Measurements from ENCODE around the gene RNF217. TPM values are rescaled to one million over a fixed set of nuclear protein-coding genes. Genes with fewer than 3 reads are reported as not detected.
"Not testable (repeated sequence)": the region's sequence is repeated elsewhere in the genome, so short reads cannot be mapped to it uniquely, and the experiment has no call there.

RNF217 gene
- total RNA-seq, 1 donor from 2014 or later: 14.1 TPM

DNA sequence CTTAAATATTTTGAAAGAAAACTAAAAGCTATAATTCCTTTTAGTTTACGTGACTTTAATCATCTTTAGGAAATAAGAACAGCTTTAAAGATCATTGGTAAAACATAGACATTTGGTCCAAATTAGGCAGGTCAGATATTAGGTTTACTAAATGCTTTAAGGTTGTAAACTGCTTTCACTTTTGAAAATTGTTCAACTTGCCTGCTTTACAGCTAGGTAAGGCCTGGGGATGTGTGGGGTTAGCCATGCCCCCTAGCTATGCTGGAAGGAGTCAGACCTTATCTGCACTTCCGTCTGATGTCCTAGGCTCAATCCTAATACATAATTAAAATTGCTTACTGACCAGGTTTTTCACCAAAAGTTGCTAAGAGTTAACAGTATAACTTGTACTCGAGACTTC is 160.8 kb downstream of the RNF217 start:
- intact Hi-C loops (cut with micrococcal nuclease): no loop called here
- Histone ChIP-seq H3K27ac (replicated peaks) (no peak overlapping the region), H3K27me3 (ENCODE audit: low read depth) (no peaks in the 10 kb centered on the region), H3K36me3 (no peaks in the 10 kb centered on the region), H3K4me3 (no peak overlapping the region), H3K4me1 (no peaks in the 10 kb centered on the region), H3K9me3 (replicated peaks) (peaks cover 6% of the 10 kb centered on the region)
- DNase-seq: no peak
- TF ChIP-seq, protein P1, sequence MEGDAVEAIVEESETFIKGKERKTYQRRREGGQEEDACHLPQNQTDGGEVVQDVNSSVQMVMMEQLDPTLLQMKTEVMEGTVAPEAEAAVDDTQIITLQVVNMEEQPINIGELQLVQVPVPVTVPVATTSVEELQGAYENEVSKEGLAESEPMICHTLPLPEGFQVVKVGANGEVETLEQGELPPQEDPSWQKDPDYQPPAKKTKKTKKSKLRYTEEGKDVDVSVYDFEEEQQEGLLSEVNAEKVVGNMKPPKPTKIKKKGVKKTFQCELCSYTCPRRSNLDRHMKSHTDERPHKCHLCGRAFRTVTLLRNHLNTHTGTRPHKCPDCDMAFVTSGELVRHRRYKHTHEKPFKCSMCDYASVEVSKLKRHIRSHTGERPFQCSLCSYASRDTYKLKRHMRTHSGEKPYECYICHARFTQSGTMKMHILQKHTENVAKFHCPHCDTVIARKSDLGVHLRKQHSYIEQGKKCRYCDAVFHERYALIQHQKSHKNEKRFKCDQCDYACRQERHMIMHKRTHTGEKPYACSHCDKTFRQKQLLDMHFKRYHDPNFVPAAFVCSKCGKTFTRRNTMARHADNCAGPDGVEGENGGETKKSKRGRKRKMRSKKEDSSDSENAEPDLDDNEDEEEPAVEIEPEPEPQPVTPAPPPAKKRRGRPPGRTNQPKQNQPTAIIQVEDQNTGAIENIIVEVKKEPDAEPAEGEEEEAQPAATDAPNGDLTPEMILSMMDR (IDR thresholded peaks at IDR 0.05; ENCODE audit: borderline replicate concordance): no peak

DNA sequence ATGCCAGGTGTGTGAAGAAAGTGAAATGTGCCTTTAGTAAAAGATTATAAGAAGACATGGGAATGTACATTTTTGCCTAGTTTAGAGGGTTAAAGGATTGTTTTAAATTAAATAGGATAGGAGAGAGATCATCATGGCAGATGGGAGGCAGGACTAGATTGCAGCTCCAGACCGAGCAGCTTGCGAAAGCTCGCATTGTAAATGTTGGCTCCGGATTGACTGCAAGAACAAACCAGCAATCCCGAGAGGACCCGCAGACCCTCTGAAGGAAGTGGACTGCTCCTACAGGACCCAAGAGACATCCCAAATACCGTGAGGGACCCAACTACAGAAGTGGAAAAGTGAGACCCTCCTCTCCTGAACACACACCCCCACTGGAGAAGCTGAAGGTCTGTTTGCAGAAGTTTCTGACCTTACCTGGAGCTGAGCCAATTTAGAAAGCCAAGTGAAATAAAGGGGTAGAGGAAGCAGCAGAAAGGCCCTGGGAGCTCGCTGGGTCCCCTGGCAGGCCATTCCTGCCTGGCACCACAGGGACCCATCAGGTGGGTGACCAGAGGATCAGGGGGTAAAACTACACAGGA is 161.3 kb downstream of the RNF217 start:
- no peak for DNase-seq
- Histone ChIP-seq H3K9me3 (replicated peaks) (peaks cover 6% of the 10 kb centered on the region), H3K27me3 (ENCODE audit: low read depth) (no peaks in the 10 kb centered on the region), H3K27ac (replicated peaks) (no peak overlapping the region), H3K4me3 (no peak overlapping the region), H3K36me3 (no peaks in the 10 kb centered on the region), H3K4me1 (no peaks in the 10 kb centered on the region)
- TF ChIP-seq, protein P1 (IDR thresholded peaks at IDR 0.05; ENCODE audit: borderline replicate concordance): no peak
- intact Hi-C loops (cut with micrococcal nuclease): no loop called here

DNA sequence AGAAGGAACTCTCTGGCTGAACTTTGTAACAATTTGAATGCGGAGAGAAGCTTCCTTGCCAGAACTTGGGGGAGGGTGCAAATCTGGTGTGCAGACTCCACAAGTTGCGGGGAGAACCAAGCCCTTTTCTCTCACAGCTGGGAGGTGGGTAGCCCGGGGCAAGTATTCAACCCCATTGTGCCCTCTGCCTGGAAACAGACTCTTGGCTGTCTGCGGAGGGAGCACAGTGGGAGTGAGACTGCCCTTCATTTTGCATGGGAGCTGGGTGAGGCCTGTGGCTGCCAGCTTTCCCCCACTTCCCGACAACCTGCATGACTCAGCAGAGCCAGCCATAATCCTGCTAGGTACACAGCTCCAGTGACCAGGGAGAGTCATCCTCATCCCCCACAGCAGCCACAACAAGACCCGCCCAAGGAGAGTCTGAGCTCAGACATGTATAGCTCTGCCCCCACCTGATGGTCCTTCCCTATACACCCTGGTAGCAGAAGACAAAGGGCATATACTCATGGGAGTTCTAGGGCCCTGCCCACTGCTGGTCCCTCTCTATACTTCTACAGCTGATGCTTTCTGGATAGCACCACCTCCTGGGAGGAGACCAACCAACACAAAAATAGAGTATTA is 161.9 kb downstream of the RNF217 start:
- H3K9me3 ChIP-seq (replicated peaks): peaks cover 6% of the 10 kb centered on the region
- intact Hi-C loops (cut with micrococcal nuclease): no loop called here
- TF ChIP-seq, protein P1 (IDR thresholded peaks at IDR 0.05; ENCODE audit: borderline replicate concordance): no peak
- no peaks in the 10 kb centered on the region for H3K36me3 ChIP-seq
- DNase-seq: no peak
- H3K27me3 ChIP-seq (ENCODE audit: low read depth): no peaks in the 10 kb centered on the region
- no peak overlapping the region for H3K27ac ChIP-seq (replicated peaks)
- no peaks in the 10 kb centered on the region for H3K4me1 ChIP-seq
- no peak overlapping the region for H3K4me3 ChIP-seq

DNA sequence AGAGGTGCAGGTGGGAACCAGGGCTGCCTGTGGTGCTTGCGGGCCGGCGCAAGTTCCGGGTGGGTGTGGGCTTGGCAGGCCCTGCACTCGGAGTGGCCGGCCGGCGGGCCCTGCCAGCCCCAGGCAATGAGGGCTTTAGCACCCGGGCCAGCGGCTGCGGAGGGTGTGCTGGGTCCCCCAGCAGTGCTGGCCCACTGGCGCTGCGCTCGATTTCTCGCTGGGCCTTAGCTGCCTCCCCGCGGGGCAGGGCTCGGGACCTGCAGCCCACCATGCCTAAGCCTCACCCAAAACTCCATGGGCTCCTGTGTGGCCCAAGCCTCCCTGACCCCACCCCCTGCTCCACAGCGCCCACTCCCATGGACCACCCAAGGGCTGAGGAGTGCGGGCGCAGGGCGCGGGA is 163.6 kb downstream of the RNF217 start:
- H3K4me3 ChIP-seq; H3K9me3 ChIP-seq (replicated peaks); H3K4me1 ChIP-seq; H3K27ac ChIP-seq (replicated peaks); DNase-seq; H3K27me3 ChIP-seq (ENCODE audit: low read depth); intact Hi-C loops (cut with micrococcal nuclease); H3K36me3 ChIP-seq: not testable (repeated sequence)

DNA sequence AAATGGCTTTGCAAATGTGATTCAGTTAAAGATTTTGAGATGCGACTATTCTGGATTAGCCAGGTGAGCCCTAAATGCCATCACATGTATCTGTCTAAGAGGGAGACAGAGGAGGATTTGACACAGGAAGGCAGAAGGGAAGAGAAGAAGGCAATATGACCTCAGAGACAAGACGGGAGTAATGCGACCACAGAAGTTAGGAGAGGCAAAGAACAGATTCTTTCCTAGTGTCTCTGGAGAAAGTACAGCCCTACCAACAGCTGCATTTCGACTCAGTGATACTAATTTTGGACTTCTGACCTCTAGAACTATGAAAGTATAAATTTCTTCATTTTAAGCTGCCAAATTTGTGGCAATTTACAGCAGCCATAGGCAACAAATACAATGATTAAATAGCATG is 167.1 kb downstream of the RNF217 start:
- TF ChIP-seq, protein P1 (IDR thresholded peaks at IDR 0.05; ENCODE audit: borderline replicate concordance): no peak

DNA sequence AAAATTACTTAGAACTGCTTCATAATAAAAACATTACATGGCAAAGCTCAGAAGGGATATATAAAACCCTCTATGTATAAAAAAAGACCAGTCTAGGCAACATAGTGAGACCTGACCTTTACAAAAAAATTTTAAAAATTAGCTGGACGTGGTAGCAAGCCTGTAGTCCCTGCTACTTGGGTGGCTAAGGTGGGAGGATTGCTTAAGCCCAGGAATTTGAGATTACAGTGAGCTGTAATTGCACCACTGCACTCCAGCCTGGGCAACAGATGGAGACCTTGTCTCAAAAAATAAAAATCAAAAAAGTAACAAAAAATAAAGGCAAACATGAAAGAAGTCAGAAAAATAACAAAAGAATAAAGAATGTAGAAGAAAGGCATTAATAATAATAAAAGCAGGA is 169.8 kb downstream of the RNF217 start:
- H3K4me1 ChIP-seq: no peaks in the 10 kb centered on the region
- H3K9me3 ChIP-seq (replicated peaks): peaks cover 2% of the 10 kb centered on the region
- no peak overlapping the region for H3K27ac ChIP-seq (replicated peaks)
- H3K36me3 ChIP-seq: no peaks in the 10 kb centered on the region
- H3K27me3 ChIP-seq (ENCODE audit: low read depth): no peaks in the 10 kb centered on the region
- intact Hi-C loops (cut with micrococcal nuclease): no loop called here
- no peak overlapping the region for H3K4me3 ChIP-seq
- DNase-seq: no peak
- TF ChIP-seq, protein P1 (IDR thresholded peaks at IDR 0.05; ENCODE audit: borderline replicate concordance): no peak

More for the DNA sequence above, 167.1 kb downstream of the RNF217 start:
- no peak for DNase-seq
- Histone ChIP-seq H3K4me3 (no peak overlapping the region), H3K36me3 (no peaks in the 10 kb centered on the region), H3K9me3 (replicated peaks) (peaks cover 6% of the 10 kb centered on the region), H3K27me3 (ENCODE audit: low read depth) (no peaks in the 10 kb centered on the region), H3K27ac (replicated peaks) (no peak overlapping the region), H3K4me1 (no peaks in the 10 kb centered on the region)
- intact Hi-C loops (cut with micrococcal nuclease): no loop called here
